Measurements from ENCODE around the gene PARN.
"Not testable (repeated sequence)": the region's sequence is repeated elsewhere in the genome, so short reads cannot be mapped to it uniquely, and the experiment has no call there.

PARN gene

GRCh38 chr16:14629919-14630619 is at the start of gene PARN:
TSS of gene PARN (minus strand) at chr16:14630260. CDS start at chr16:14630125, 135 bp downstream.
- DNase-seq (ENCODE audit: low spot score) = peak; percentile 99

DNA sequence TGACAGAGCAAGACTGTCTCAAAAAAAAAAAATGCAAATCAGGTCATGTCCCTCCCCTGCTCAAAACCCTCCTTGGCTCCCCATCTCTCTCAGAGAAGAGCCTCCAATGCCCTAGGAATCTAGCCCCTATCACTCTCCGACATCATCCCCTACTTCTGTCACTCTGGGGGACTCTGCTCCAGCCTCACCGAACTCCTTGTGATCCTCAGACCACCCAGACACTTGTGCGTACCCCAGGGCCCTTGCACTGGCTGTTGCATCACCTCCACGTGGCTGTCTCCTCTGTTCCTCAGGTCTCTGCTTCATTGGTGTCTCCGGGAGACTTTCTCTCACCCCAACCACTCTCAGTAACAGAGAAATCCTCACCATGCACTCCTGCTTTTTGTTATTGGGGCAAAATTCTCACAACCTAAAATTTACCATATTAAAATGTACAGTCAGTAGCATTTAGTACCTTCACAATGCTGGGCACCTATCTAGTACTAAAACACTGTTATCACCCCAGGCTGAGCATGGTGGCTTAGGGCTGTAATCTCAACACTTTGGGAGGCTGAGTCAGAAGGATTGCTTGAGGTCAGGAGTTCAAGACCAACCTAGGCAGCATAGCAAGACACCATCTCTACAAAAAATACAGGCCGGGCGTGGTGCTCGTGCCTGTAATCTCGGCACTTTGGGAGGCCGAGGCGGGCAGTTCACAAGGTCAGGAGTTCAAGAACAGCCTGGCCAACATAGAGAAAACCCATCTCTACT is 48.9 kb upstream of the PARN start:
- DNase-seq (ENCODE audit: low spot score) = no peak

DNA sequence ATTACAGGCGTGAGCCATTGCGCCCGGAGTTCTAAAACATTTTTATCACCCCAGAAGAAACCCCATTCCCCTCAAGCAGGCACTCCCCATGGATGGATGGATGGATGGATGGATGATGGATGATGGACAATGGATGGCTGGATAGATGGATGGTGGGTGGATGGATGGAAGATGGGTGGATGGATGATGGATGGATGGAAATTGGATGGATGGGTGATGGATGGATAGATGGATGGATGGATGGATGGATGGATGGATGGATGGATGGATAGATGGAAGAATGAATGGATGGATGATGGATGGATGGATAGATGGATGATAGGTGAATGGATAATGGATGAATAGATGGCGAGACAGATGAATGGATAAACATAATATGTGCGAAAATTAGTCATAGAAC is 47.6 kb upstream of the PARN start:
- no peak for DNase-seq (ENCODE audit: low spot score)

GRCh38 chr16:14676633-14677032 is 46.6 kb upstream of the PARN start:
- DNase-seq (ENCODE audit: low spot score) = no peak

DNA sequence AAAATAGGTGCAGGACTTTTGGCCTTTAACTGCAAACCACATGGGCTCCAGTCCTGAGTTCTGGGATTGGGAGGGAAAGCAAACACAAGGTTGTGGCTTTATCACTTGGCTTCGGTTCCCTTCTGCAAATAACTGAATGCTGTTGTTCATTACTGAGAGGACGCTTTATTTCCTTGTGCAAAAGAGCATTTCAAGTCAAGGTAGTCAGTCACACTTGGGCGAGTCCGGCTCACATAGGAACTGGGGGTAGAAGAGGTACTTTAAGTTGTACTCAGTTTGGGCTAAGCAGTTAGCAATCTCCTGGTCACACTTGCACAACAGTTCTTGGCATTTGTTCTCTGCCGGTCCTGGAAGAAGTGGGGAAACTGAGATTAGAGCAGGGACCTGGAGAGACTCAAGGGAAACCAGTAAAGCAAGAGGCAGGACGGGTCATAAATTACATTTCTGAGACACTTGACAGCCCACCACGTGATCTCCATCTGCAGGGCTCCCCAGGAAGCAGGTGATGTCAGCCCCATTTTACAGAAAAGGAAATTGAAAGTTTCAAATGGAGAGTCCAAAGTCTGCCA is 42.4 kb upstream of the PARN start:
- no peak for DNase-seq (ENCODE audit: low spot score)

- no peak for DNase-seq (ENCODE audit: low spot score)
Observed at GRCh38 chr16:14669776-14670175, 39.7 kb upstream of the PARN start.

DNA sequence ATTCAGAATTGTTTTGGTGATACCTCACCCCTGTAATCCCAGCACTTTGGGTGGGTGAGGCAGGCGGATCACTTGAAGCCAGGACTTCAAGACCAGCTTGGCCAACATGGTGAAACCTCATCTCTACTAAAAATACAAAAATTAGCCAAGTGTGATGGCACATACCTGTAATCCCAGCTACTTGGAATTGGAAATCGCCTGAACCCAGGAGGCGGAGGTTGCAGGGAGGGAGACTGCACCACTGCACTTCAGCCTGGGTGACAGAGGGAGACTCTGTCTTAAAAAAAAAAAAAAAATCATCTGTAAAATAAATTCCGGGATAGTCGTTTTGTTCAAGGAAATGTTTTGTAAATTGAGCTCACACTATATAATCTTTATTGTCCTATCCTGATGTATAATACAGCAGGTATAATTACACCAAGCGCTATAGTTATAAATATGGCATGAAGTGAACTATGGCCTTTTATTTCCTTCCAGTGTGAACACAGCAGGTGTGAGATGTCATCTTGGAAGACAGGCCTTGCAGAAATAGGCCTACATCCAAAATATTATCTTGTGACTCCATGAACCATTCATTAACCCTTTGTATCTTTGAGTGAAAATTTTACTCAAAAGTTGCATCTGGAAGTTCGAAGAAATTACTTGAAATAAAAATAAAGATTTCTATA is 38.6 kb upstream of the PARN start:
- DNase-seq (ENCODE audit: low spot score) = no peak

GRCh38 chr16:14667347-14668266 is 37.5 kb upstream of the PARN start:
- DNase-seq (ENCODE audit: low spot score) = no peak

GRCh38 chr16:14658063-14658462 is 28.0 kb upstream of the PARN start:
- DNase-seq (ENCODE audit: low spot score) = no peak

- no peak for DNase-seq (ENCODE audit: low spot score)
Observed at GRCh38 chr16:14652726-14653125, 22.7 kb upstream of the PARN start.

DNA sequence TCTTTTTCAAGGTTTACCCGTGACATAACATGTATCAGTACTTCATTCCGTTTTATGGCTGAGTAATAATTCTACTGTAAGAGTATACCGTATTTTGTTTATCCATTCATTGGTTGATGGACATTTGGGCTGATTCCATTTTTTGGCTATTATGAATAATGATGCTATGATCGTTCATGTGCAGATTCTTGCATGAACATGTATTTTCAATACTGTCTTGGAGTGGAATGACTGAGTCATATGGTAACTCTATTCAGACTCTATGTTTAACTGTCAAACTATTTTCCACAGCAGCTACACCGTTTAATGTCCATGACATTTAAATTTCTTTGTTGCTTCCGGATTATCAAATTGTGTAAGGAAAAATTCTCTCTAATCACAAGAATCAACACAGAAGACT is 20.6 kb upstream of the PARN start:
- no peak for DNase-seq (ENCODE audit: low spot score)

DNA sequence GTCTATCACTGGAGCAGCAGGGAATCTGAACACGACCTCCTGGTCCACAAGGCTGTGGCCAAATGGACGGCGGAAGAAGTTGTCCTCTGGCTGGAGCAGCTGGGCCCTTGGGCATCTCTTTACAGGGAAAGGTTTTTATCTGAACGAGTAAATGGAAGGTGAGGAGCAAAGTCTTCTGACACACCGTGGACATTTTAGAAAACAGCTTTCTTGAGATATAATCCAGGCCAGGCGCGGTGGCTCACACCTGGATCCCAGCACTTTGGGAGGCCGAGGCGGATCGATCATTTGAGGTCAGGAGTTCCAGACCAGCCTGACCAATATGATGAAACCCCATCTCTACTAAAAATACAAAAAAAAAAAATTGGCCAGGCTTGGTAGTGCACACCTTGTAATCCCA is 19.8 kb upstream of the PARN start:
- DNase-seq (ENCODE audit: low spot score) = no peak

GRCh38 chr16:14641926-14642325 is 11.9 kb upstream of the PARN start:
- no peak for DNase-seq (ENCODE audit: low spot score)

- no peak for DNase-seq (ENCODE audit: low spot score)
Observed at GRCh38 chr16:14641206-14641605, 11.1 kb upstream of the PARN start.

DNA sequence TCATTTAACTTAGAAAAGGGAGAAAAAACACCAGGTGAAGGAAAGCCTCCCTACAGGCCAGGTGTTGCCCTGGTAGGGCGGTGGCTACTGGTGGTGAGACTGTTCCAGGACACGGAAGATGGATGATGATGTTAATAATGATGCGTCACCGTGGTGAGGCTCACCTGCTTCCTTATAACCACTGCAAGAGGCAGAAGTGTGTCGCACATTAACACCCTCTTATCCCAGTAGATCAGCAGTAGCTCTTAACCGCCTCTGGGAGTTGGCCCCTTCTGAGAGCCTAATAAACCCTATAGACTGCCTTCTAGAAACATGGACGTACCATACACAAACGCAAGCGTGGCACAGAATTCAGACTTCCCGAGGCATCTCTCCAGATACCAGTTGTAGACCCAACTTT is 10.5 kb upstream of the PARN start:
- no peak for DNase-seq (ENCODE audit: low spot score)

GRCh38 chr16:14636951-14637240 is 6.8 kb upstream of the PARN start:
- not testable (repeated sequence) for DNase-seq (ENCODE audit: low spot score)

GRCh38 chr16:14636179-14636950 is 6.3 kb upstream of the PARN start:
- not testable (repeated sequence) for DNase-seq (ENCODE audit: low spot score)

DNA sequence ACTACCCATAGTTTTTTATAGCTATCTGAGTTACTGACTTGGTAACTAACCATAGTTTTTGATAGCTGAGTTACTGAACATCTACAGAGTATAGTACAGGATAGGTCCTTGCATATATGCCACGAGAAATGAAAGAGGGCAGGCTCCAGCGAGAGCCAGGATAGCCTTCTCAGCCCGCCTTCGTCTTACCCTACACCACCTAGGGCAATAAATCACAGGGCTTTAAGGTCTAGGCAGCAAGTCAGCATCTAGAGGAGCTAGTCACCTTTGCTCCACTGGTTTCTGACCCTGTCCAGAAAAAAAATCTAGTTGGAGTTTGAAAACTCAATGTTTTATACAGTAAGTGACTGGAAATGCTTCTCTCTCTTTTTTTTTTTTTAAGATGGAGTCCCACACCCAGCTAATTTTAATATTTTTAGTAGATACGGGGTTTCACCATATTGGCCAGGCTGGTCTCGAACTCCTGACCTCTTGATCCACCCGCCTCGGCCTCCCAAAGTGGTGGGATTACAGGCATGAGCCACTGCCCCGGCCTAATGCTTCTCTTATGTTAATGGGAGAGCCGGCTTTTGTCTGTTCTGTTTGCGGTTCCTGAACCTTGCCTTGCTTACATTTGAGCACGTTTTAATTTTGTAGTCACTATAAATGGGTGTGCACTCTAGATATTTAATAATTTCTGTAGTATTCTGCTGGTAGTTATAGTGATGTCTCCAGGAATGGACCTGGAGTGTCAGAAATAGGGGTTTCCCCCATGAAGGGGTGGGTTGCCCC is 5.5 kb upstream of the PARN start:
- DNase-seq (ENCODE audit: low spot score) = no peak

DNA sequence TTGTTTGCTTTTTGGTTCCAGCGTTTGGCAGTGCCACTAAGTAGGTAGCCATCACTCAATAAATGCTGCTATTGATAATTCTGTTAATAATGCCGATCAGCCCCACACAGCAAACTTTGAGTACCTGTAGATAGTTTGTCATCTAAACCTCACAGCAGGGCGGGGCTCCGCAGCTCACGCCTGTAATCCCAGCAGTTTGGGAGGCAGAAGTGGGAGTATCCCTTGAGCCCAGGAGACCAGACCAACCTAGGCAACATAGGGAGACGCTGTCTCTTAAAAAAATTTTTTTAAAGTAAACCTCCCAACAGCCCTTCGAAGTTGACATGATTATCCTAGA is 4.3 kb upstream of the PARN start:
- no peak for DNase-seq (ENCODE audit: low spot score)

Data from LoVo (cell line).